PFSK-1 (cell line): ENCODE measurements around the gene OR52A1.

Experiments used
- POLR2AphosphoS5 ChIP-seq: IDR thresholded peaks from 2 replicates; pipeline ENCODE4 v1.6.1; 2012; ENCODE audit warnings: low read depth, mild to moderate bottlenecking, control low read depth, low read length, moderate library complexity
- SIN3A ChIP-seq: IDR thresholded peaks from 2 replicates; pipeline ENCODE4 v1.6.1; 2012; ENCODE audit warnings: mild to moderate bottlenecking, low read length, moderate library complexity, borderline replicate concordance; ENCODE audit not compliant: insufficient read depth
- TAF1 ChIP-seq: IDR thresholded peaks from 2 replicates; pipeline ENCODE4 v1.6.1; 2012; ENCODE audit warnings: low read length, control low read depth, borderline replicate concordance; ENCODE audit not compliant: insufficient read depth
- TF ChIP-seq, protein P1 (sequence below), 2 experiments: IDR thresholded peaks; 2 replicates each; pipeline versions ENCODE4 v1.6.1 to v1.8.0; 2011 to 2012; ENCODE audit warnings: low read depth in 2 of 2, low read length in 2 of 2, control low read depth in 1 of 2, inconsistent platforms in 1 of 2, mild to moderate bottlenecking in 1 of 2, moderate library complexity in 1 of 2; ENCODE audit not compliant: insufficient read depth in 1 of 2

DNA sequence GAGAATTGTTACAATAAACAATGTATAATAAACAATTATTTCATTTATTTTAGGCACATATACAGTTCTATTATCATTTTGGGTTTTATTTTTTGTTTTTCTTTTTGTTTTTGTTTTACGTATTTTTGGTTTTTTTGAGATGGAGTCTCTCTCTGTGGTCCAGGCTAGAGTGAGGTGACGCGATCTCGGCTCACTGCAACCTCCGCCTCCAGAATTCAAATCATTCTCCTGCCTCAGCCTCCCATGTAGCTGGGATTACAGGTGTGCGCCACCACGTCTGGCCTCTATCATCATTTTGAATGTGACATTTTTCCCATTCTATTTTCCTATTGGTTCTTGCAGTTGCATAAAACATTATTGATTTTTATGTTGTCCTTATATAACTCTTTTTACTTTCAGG, 20.4 kb upstream of the OR52A1 start:
- TF ChIP-seq, protein P1, sequence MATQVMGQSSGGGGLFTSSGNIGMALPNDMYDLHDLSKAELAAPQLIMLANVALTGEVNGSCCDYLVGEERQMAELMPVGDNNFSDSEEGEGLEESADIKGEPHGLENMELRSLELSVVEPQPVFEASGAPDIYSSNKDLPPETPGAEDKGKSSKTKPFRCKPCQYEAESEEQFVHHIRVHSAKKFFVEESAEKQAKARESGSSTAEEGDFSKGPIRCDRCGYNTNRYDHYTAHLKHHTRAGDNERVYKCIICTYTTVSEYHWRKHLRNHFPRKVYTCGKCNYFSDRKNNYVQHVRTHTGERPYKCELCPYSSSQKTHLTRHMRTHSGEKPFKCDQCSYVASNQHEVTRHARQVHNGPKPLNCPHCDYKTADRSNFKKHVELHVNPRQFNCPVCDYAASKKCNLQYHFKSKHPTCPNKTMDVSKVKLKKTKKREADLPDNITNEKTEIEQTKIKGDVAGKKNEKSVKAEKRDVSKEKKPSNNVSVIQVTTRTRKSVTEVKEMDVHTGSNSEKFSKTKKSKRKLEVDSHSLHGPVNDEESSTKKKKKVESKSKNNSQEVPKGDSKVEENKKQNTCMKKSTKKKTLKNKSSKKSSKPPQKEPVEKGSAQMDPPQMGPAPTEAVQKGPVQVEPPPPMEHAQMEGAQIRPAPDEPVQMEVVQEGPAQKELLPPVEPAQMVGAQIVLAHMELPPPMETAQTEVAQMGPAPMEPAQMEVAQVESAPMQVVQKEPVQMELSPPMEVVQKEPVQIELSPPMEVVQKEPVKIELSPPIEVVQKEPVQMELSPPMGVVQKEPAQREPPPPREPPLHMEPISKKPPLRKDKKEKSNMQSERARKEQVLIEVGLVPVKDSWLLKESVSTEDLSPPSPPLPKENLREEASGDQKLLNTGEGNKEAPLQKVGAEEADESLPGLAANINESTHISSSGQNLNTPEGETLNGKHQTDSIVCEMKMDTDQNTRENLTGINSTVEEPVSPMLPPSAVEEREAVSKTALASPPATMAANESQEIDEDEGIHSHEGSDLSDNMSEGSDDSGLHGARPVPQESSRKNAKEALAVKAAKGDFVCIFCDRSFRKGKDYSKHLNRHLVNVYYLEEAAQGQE (IDR thresholded peaks at IDR 0.05; ENCODE audit: insufficient read depth in 1 of 2, low read depth in 2 of 2, low read length in 2 of 2) = no peak
- no peak for TF ChIP-seq SIN3A
- no peak for TF ChIP-seq POLR2AphosphoS5
- no peak for TF ChIP-seq TAF1
